NCI-H1417 treated with DMSO at 0.1 percent for 48 hours (cell line): Measurements from ENCODE around the gene EFNA1.
A peak's percentile ranks its signal among the peaks of the same experiment; 100 is the strongest.

Experiments used
- DNase-seq: peaks from one replicate; lab custom pipeline; 2025; lab: John Stamatoyannopoulos, UW

EFNA1 gene, protein sequence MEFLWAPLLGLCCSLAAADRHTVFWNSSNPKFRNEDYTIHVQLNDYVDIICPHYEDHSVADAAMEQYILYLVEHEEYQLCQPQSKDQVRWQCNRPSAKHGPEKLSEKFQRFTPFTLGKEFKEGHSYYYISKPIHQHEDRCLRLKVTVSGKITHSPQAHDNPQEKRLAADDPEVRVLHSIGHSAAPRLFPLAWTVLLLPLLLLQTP

DNA sequence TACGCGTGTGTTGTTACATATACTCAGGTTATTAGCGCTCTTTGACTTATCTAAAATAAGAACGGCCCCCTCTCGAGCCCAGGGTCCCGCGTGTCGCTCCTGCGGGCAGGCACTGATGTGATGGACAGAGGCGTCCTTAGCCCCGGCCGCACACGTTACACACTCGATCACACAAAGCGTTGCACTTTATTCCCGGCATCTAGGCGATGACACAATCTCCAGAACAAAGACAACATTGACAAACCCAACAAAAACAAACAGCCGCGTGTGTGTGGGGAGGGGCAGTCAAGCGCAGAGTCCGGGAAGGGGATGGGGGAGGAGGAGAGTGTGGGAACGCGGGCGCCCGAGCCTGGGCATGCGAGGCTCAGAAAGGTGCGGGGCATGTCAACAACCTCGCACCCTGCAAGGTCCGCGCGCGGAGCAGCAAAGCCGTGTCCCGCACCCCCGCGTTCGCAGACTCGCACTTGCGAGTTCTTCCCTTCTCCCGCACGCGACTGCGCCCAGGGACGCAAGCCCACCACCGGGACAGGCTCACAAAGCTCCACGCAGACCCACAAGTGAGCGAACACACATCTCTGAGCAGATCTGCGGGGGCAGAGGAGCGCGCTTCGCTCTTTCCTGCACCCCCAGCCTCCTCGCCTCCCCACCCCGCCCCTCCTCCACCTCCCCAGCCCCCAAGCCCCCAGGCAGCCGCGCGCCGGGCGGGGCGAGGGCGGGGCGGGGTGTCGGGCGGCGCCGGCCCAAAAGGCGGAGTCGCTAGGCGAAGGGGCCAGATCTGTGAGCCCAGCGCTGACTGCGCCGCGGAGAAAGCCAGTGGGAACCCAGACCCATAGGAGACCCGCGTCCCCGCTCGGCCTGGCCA, at the start of gene EFNA1:
EFNA1 (plus strand) TSS at position 772 of the 862 bp plus-strand sequence. CDS start 102 bp downstream, outside the sequence.
- DNase-seq: no peak

DNA sequence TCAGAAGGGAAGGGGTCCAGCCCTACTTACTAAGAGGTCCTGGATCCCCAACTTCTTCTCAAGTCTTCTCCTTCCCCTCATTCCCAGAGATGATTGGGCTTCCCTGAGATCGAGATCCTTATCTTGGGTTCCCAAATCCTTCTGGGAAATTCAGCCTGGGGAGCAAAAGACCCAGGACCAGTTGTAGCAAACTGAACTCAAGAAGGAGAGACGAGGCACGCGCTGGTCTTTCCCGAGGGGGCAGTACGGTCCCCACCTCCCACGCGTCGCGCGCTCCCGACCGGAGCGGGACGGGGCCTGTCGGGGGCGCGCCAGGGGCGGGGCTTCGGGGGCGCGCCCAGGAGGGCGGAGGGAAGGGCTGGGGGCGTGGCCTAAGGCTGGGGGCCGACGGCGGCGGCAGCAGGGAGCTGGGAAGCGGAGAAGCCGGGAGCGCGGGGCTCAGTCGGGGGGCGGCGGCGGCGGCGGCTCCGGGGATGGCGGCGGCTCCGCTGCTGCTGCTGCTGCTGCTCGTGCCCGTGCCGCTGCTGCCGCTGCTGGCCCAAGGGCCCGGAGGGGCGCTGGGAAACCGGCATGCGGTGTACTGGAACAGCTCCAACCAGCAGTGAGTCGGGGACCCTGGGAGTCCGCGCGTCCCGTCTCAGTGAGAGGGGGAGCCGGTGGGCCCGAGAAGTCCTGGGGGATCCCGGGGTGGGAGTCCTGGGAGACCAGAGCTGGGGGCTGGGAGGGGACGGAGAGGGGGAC, 49.0 kb upstream of the EFNA1 start, which contains the start of gene EFNA3:
EFNA3 (plus strand) TSS at position 369 of the 741 bp plus-strand sequence; CDS start at position 474, 105 bp downstream.
- DNase-seq: no peak

DNA sequence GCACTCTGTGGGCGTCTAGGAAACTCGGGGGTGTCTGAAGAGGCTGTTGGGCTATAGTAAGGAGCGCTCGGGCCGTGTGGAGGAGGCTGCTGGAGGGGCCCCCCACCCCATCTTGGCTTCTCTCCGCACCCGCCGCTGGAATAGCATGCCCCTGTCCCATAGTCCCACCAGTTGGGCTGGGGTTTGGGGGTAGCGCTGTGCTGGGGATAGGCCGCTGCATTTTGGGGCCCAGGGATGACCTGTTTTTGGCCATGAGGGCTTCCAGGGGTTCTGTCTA, 48.5 kb upstream of the EFNA1 start:
- DNase-seq: no peak

DNA sequence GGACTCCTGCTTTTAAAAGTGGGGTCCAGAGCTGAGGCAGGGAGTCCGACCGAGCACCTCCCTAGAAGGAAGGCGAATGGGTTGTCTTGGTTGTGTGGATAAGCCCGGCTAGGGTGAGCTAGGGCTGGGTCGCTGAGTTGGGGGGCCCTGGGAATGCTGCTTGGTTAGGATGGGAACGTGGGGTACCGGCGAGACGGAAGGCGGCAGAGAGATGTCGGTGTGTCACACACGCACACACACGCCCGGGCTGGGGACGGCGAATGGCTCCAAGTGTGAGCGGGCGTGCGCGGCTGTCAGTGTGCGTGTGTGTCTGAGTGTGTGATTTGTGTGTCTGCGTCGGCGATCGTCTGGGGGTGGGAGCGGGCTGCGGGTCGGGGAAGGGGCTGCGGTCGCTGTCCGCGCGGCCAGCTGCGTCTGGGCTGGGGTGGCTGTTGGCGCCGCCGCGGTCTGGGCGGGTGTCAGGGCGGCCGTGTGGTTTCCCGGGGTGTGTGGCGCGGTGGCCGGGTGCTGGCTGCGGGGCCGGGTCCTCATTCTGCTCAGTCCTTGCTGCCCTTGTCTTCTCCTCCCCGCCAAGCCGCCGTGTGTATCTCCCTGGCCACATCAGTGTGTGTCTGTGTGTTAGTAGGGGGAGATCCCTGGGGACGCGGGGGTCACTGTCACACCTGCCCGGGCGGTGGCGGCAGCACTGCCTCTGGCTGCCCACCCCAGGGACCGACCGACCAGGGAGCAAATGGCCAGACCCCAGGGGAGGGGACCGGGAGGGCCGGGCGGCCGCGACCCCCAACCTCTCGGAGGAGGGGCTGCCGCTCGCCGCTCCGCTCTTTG, 48.0 kb upstream of the EFNA1 start:
- no peak for DNase-seq

DNA sequence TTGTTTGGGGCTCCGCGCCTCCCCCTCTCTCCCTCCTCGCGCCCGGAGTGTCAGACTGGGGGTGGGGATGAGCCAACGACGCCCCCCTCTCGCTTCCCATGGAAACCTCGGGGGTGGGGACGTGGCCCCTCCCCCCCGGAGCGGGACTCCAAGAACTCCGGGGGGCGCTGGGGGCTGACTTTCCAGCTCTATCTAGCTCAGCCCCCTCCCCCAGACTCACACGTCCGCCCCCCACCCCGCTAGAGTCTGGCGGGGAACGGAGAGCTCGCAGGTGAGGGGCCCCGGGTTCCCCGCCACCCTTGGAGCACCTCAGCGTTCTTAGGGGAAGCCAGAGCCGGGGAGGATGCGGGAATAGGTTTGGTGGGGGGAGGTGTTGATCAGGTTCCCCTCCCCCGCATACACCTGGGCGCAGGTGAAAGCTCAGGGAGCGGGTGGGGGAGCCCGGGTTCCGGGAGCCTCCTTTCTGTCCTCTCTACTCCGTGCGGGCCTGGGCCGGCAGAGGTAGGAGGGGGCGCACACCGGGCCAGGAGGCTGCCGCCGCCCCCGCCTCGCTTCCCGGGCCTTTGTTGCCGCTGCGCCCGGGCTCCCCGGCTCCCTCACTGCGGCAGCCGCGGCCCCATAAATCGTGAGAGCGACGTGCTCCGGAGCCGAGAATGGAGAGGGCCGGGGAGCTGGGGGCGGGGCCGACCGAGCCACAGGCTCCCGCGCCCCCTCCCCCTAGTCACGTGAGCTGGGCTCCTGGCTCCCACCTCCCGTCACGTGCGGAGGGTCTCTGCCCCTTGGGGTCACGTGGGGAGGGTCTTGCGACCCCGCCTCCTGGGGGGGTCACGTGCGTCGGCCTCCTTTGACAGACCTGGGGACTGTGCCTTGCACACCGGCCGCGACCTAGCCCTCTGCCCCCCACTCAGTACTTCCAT, 47.1 kb upstream of the EFNA1 start:
- no peak for DNase-seq

DNA sequence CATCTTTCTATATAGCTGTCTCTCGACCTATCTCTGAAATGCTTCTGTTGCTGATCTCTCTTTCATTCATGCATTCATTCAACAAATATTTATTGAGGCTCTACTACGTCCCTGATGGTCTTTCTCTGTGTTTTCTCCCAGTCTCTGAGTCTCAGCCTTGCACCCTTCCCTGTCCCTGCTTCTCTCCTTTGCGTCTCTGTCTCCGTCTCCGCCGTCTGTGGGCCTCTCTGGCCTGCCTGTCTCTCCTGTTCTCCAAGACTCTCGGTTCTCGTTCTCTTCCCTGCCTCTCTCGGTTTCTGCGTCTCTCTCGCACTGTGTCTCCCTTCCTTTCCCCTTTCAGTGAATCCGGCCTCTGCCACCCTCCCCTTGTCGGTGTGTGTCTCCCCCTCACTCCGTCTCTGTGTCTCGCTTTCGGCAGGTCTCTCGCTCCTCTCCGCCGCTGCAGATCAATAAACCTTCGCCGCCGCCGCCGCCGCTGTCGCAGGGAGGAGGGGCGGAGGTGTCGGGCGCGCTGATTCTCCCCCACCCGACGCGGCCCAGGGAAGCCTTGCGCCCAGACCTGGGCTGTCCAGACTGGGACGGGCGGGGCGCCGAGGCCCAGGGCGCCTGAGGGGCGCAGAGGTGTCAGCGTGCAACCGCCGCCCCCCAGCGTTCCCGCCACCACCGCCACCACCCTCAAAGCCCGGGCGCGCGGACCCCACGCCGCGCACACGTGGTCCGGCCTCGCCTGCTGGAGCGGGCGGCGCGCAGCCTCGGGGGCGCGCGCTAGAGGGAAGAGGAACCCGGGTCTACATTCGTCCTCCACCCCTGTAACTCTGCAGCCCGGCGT, 46.0 kb upstream of the EFNA1 start:
- no peak for DNase-seq

DNA sequence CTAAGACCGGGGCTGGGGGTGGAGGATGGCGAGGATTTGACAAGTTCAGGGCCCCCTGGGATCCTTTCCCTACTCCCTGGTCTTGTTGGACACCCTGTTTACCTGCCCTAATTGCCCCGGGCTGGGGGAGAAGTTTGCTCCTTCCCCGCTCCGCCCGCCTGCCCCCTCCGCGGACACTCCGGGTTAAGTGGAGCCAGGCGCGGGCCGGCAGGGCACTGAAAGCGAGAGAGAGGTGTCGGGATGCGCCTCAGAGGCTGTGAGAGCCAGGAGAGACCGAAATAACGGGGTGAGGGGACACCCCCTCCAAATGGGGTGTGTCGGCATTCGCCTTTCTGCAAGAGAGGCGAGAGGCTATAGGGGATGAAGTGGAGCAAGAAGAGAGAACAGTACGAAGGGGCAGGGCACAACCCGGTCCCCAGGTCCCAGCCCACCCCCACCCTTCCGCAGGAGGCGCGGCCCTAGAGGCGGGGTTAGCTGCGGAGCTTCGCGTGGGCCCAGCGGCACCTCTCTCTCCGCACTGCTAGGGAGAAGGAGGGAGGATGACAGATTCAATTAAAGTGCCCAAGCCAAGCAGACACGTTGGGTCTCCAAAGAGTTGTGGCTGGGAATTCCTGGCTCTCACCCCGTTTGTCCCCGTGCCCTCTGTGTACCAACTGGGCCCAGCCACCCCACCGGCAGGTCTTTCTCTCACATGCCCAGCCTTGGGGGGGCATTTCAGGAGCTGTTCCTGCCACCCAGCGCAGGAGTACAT, 45.2 kb upstream of the EFNA1 start:
- DNase-seq: no peak

DNA sequence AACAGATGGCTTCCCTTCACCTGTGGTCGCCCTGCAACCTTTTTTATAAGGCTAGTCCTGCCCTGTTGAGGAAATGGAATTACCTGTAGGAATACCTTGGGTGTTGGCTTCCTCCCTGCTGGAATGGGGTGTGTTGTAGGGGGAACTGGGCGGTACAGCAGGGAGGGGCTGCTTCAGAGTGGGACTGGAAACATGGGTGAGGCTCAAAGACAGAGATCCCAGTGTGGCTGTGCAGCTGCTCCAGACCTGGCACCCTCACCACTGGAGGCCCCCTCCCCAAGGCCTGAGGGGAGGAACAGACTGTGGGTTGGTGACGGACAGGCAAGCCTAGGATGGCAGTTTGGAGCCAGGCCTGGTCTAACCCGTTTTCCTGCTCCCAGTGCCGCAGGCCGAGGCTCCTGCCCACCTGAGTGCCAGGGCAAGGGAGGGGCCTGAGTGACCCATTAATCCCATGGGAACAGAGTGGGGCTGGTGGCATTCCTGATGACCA, 44.6 kb upstream of the EFNA1 start:
- DNase-seq: no peak

DNA sequence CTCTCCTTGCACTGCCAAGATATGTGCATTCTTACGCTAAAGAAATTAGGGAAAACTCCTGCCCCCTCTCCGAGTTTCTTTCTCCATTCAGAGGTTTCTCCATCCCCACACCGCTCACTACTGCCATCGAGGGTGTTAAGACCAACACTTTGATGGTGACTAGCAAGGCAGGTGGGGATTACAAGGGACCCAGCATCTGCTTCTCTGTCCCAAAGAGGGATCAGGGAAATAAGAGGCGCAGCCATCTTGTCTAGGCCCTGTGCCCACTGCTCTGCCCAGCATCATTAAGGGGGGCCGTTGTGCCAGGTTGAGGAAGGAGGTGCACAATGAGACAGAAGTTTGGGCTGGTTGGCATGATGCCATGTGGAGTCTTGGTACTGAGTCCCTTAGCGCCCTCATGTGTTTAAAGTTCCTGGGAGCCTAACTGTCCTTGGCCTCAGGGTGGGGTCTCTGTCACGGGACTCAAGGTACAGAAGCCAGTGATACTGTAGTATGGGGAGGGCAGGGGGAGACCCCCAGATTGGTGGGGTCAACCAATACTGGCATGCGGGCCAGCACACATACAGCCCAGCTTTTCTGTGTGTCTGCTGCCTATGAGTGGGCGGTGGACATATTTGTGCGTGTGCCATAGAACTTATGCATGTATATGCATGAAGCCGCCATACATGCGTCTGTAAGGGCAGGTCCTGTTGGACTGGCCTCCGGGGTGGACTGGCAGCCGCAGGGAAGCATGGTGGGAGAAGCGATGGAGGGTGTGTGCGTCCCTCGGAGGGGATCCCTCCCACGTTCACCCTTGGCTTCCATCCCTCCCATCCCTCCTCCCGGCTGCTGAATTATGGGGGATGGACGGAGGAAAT, 43.6 kb upstream of the EFNA1 start:
- no peak for DNase-seq

DNA sequence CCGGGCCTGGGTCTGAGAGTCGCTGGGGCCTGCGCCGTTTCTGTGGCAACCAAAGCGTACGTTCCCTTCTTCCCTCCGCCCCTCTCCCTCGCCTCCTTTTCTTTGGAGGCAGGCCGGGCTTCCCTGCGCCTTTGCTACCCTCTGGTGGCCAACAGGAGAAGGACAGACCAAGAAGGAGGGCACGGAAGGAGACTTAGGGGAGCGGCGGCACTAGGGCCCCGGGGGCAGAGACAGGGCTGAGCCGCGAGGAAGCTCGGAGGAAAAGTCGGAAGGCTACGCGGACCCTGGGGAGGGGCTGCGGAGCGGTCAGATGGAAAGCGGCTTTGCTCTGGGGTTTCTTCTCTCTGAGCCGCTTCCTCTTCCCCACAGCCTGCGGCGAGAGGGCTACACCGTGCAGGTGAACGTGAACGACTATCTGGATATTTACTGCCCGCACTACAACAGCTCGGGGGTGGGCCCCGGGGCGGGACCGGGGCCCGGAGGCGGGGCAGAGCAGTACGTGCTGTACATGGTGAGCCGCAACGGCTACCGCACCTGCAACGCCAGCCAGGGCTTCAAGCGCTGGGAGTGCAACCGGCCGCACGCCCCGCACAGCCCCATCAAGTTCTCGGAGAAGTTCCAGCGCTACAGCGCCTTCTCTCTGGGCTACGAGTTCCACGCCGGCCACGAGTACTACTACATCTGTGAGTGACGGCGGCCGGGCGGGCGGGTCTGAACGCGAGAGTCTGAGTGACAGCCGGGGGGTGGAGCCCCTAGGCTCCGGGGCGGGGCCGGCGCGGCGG, 42.8 kb upstream of the EFNA1 start:
- DNase-seq: peak; percentile 83

DNA sequence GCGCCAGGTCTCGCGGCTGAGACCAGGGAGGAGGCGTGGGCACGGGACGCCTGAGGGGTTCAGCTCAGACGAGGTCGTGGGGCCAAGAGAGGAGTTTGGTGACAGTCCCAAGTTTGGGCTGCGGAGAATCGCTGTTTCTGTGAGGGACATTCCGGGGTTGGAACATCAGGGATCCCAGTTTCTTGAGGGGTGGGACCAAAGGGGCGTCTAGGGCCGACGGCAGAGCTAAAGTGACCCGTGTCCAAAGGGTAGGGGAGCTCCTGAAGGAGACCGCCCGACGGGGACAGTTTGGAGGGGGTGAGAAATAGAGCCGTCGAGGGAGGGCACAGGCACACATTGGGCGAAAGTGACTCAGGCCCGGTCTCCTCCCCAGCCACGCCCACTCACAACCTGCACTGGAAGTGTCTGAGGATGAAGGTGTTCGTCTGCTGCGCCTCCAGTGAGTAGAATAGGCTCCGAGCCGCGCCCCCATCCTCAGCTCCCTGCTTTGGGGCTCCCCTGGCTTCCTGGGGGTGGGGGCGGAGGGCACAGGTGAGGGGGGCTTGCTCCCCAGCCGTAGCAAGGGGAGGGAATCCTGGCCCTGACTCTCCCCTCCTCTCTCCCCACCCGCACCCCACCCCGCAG, 42.1 kb upstream of the EFNA1 start:
- DNase-seq: no peak

DNA sequence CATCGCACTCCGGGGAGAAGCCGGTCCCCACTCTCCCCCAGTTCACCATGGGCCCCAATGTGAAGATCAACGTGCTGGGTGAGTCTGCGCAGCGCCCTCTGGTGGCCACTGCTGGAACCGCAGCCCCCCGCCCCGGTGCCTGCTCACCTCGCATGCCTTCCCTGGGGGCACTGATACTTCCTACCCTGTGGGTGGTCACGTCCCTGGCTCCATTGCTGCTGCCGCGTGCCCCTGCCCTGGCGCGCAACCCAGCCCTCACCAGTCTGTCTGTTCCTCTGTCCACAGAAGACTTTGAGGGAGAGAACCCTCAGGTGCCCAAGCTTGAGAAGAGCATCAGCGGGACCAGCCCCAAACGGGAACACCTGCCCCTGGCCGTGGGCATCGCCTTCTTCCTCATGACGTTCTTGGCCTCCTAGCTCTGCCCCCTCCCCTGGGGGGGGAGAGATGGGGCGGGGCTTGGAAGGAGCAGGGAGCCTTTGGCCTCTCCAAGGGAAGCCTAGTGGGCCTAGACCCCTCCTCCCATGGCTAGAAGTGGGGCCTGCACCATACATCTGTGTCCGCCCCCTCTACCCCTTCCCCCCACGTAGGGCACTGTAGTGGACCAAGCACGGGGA, 41.4 kb upstream of the EFNA1 start:
- DNase-seq: no peak

DNA sequence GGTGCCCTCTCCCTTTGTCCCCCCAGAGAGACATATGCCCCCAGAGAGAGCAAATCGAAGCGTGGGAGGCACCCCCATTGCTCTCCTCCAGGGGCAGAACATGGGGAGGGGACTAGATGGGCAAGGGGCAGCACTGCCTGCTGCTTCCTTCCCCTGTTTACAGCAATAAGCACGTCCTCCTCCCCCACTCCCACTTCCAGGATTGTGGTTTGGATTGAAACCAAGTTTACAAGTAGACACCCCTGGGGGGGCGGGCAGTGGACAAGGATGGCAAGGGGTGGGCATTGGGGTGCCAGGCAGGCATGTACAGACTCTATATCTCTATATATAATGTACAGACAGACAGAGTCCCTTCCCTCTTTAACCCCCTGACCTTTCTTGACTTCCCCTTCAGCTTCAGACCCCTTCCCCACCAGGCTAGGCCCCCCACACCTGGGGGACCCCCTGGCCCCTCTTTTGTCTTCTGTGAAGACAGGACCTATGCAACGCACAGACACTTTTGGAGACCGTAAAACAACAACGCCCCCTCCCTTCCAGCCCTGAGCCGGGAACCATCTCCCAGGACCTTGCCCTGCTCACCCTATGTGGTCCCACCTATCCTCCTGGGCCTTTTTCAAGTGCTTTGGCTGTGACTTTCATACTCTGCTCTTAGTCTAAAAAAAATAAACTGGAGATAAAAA, 40.7 kb upstream of the EFNA1 start:
- no peak for DNase-seq

DNA sequence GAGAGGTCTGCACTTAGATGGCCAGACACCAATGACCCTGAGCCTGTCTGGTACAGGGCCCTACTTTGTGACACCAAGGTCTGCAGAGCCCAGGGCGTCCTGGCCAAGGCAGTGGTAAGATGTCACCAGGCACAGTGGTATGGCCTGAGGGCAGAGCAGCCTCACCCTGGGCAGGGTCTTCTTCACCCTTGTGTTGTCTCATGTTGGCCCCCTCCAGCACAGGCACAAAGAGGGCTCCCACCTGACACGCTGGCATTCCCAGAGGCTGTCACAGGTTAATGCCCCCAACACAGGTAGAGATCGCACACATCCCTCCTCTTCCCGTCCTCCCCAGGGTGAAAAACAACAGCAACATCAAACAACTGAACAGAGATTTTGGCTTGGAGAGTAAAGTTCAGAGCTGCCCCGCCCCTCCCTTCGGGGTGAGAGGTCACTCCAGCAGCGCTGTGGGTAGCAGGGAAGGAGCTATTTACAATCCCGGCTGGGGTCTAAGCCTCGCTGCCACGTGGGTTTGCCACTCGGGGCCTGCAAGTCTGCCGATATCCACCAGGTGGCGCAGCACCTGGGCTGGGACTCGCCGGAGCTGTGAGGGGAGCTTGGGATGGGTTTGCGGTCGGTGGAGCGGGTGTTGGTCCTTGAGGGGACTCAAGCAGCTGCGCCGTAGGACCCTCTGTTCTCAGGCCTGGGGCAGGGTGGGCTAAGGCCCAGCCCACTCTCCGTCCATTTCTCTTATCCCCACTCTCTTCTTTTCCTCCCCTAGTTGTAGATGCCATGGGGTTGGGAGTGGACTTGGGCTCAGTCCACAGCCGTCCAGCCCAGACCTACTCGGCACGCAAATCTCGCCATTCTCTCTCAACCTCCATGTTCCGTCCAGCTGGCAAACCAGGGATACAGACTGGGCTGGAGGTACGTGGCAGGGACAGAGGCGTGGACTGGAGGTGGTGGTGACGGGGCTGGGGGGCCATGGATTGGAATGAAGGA, 36.3 kb upstream of the EFNA1 start:
- DNase-seq: peak; percentile 38

DNA sequence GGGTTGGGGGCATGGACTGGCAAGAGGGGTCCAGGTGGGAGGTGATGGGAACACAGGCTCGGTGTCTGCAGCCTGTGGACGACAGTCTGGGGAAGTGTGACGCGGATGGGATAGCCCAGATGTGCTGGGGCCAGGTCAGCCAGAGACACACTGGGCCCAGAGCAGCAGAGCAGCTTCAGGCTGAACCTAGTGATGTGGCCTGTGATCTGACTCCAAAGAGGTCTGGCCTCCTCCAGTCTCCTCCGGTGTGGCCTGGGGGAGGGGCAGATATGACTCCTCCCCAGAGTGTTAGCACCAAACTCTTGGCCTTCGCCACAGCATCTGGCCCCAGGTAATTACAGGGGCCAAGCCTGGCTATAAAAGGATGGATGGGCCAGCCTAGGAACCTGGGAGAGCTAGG, 35.5 kb upstream of the EFNA1 start:
- DNase-seq: no peak
